HG02763 (cell line): ENCODE data around the gene ANKS6.
"Not testable (repeated sequence)": the region's sequence is repeated elsewhere in the genome, so short reads cannot be mapped to it uniquely, and the experiment has no call there.

Experiments
- ATAC-seq: cut with Tn5 transposase; IDR thresholded peaks from one replicate; pipeline ENCODE4 v1.9.1; 2021; ENCODE audit warnings: mild to moderate bottlenecking, moderate library complexity; ENCODE audit not compliant: unreplicated experiment

Gene ANKS6

DNA sequence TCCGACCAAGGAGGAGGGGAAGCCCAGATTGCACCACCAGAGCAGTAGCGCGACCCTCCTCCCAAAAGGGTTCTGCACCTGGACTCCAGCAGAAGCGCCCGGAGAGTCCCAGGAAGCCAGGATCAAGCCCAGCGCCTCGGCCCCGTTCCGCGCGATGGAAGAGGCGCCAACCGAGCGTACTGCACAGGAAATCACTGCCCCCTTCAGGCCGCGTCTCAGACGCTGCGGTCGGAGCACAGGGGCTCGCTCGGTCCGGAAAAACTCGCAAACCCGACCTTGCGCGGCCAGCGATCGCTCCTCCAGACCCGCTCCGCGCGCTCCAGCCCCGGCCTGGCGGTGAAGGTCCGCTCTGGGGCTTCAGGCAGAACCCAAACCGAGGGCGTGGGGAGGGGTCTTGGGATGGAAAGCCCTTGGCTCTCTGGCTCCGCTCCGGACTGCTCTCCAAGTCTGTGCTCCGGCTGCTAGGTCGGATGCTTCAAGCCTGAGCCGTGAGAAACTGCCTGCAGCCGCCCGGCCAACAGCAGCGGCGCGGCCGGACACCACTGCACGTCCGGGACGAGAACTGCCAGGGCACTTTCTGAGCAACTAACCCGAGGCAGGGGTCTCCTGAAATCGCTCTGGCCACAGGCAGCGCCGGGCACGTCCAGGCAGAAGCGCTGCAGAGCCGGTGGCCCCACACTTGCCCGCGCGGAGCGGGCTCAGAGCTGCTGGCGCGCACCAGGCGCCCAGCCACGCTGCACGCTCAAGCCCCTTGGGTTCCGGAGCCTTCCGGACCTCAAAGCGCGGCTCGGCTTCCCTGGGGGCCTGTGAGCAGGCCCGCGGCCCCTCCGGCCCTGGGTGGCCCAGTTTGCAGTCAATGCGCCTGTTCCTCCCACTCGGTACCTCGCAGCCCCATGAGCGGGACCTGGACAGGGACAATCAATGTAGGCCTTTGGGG, 88.9 kb downstream of the ANKS6 start:
- ATAC-seq: no peak

DNA sequence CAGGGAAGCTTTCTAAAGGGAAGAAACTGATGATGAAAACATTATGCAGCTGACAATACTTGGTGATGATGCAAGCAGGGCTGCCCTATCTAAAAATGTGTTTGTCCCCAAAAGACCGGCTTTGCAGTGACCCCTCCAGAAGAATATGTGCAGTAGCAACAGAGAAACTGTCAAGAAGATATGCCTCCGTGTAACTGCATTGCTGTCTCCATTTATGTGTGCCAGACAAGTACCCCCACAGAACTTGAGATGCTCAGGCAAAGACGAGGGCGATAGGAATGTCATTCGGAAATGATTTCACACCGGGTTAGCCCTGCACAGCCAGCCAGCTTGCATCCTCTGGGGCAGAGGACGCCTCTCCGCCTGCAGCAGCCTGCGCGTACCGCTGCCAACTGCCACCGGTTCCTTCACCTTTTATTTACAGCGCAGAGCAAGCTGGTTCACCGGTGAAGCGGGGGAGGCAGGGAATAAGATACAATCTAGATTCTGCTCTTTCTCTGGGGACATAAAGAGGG, 89.6 kb downstream of the ANKS6 start:
- no peak for ATAC-seq

GRCh38 chr9:98702835-98703380, 93.4 kb downstream of the ANKS6 start:
- no peak for ATAC-seq

DNA sequence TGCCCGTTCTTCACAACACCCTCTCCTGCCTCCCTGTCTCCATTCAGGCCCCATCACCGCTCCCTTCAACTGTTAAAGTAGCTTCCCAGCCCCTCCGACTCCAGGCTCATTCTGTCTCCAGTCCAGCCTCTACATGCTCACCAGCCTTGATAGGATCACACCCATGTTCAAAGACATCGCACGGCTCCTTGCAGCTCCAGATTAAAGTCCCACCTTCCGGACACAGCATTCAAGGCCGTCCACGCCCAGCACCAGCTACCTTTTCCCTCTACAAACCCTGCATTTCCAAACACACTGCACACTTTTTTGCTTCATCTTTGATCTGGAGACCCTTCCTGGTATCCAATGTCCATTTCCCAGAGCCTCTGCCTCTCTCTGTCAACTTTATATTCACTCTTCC, 94.0 kb downstream of the ANKS6 start:
- ATAC-seq: no peak

DNA sequence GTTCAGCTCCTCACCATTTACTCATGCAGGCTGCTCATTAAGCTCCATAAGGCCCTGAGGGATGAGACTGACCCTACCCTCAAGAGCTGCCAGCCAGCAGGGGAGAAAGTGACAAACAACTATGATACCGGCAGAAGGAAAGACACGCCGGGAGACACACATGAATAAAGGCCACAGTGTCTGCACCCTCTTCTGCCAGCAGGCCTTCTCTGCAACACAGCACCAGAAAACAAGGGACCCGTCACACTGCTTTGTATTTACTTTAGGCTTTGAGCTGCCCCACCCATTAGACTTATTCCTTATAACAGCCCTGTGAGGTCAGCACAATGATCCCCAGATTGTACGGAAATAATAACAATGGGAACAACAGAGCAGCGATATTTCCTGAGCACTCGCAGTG, 94.8 kb downstream of the ANKS6 start:
- no peak for ATAC-seq

GRCh38 chr9:98700801-98701200, 95.6 kb downstream of the ANKS6 start:
- no peak for ATAC-seq

DNA sequence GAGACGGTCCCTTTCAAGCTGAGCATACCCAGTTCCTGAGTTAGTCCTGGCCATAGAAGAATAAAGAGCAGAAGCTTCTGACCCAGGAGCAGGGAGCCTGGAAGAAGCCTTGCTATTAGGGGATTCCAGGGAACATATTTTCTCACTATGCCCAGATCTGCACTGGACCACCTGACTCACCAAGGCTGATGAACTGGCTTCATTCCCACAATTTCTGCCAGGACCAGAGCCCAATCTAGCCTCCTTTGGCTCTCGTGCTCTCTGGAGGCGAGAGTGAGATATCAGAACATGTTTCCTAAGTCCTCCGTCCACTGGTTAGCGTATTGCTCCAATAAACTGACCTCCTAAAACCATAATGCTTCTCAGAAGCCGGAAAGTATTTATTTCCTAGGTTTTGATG, 97.5 kb downstream of the ANKS6 start:
- no peak for ATAC-seq

- no peak for ATAC-seq
Observed at GRCh38 chr9:98694943-98695342, 101.4 kb downstream of the ANKS6 start.

GRCh38 chr9:98692392-98692791, 104.0 kb downstream of the ANKS6 start:
- ATAC-seq: no peak

GRCh38 chr9:98691890-98692289, 104.5 kb downstream of the ANKS6 start:
- no peak for ATAC-seq

DNA sequence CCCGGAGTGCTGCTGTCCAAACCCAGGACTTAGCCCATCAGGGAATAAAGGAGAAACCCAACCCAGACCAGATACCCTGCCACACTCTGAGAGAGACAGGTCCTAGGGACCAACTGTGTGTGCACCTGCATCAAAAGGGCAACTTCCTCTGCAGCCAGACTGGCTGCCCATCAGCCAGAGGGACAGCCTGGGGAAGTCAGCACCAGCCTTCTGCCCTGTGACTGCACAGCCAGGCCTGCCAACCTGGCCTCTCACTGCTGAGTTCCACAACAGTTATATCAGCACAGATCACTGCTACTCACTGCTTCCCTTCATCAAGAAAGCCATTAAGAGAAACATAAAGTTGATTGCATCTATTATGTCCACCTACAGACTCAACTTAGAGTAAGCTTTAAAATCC, 105.7 kb downstream of the ANKS6 start:
- ATAC-seq: no peak

- ATAC-seq: no peak
Observed at GRCh38 chr9:98688710-98689495, 107.5 kb downstream of the ANKS6 start.

- no peak for ATAC-seq
Observed at GRCh38 chr9:98687911-98688310, 108.4 kb downstream of the ANKS6 start.

DNA sequence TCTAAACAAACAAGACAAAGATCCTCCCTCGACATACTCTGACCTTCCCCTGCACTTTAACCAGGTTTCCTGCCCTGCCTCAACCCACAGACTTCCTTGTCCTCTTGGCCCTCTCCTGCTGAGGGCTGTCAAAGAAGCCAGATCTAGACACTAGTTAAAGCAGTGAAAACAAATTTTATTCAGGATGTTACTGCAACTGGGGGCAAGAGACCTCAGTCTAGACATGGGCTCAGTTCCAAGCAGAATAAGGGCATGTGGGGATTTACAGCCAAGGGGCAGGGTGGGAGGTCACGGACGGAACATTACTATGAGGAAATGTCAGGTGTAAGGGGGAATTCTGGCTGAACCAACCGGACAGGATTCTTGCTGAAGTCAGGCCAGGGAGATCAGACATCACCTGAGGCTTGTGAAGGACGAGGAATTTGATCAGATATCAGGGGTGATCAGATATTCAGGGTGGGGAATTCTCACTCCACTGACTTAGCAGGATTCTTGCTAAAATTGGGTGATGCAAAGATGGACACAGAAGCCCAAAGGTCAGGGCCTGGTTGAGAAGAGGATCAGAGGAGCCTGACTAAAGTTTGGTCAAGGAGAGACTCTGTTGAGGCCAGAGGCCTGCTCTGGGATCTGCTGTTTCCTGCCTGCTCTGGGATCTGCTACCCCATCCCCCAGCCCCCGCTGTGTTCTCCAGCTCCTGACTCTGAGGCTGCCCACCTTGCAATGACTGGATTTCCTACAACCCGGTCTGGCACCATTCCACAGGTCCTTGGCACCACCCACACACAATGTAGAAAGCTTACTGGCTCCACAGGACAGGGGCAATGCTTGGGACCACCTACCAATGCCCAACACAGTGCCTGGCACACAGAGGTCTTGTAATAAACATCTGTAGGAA, 109.1 kb downstream of the ANKS6 start:
- no peak for ATAC-seq

DNA sequence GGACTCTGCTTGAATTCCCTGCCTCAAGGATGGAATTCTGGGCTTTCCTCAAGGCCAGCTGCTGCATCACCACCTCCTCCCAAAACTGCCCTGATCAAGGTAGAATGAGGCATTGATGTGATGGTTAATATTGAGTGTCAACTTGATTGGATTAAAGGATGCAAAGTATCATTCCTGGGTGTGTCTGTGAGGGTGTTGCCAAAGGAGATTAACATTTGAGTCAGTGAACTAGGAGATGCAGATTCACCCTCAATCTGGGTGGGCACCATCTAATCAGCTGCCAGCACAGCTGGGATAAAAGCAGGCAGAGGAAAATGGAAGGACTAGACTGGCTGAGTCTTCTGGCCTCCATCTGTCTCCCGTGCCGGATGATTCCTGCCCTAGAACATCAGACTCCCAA, 111.5 kb downstream of the ANKS6 start:
- not testable (repeated sequence) for ATAC-seq
